ENCODE results near the gene PTCH2.
A peak's percentile ranks its signal among the peaks of the same experiment; 100 is the strongest.

PTCH2 gene

DNA sequence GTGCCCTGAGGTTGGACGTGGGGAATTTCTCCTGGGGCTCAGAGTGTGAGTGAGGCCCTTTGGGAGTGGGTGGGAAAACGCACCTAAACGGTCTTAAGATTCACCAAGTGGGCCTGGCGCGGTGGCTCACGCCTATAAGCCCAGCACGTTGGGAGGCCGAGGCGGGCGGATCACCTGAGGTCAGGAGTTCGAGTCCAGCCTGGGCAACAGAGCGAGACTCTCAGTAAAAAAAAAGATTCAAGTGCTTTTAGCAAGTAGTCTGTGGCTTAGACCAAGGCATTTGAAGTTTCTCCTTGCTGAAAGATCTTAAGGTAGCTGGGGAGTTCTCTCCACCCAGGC is 66.4 kb downstream of the PTCH2 start:
- DNase-seq = no peak

DNA sequence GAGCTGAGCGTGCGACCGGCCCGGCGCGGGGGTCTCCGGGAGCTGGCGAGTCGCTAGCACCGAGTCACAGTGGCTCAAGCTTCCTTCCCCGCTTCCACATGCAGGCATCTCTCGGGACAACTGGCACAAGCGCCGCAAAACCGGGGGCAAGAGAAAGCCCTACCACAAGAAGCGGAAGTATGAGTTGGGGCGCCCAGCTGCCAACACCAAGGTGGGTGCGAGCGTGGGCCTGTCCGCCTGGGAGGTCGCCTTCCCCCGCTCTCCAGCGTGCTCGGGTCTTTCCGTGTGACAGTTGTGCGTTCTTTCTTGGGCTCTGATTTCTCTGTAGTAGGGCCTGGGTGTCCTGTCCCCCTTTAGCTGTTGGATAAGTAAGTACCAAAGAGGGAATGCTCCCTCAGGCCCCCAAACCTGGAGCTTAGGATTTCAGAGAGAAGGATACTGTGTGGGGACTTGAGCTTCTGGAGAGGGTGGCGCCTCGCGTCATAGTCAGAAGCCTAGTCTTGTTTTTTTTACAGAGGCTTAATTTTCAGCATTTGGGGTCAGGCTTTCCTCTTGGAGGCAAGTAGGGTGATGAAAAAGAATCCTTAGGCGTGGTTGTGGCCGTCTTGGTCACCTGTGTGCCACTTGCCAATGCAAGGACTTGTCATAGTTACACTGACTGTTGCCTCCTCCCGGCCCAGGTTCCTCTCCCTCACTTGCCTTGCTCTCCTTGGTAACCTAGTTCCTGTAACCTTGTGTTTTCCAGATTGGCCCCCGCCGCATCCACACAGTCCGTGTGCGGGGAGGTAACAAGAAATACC is 66.9 kb downstream of the PTCH2 start:
- peak; percentile 61 for DNase-seq

DNA sequence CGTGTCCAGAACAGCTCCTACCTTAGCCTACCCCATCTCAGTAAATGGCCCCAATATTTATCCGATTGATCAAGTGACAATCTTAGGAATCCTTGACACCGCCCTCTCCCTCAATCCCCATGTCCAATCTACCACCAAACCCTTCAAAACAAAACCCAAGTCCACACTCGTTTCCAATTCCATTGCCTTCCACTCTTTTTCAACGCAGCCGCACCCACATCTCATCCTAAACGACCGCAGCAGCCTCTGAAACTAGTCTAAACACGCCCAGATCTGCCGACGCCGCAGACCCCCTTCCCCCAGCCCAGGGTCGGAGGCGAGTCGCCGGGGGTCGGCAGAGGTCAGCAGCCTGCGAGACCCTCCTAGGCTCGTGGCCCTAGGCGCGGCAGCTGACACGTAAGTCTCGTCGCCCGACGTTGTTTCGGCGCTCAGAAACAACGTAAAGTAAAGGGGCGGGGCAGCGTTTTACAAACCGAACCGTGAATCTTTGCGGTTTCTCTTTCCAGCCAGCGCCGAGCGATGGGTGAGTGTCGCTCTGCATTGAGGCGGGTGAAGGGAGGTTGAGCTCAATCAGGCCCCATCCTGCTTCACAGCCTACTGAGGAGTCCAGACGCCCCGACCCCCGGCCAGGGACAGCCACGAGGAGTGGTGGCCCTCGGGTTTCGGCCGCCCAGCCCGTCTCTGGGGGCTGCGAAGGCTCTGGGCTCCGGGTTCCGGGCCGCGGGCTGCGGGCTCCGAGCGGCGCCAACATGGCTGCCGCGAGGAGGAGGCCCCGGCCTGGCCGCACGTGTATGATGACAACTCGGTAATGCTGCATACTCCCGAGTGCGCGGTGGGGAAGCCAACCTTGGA is 67.7 kb downstream of the PTCH2 start, which contains the start of gene RPS8:
RPS8 (plus strand) TSS at position 463 of the 852 bp plus-strand sequence; CDS start at position 520, 57 bp downstream.
- DNase-seq = peak; percentile 89

Data from activated CD8-positive, alpha-beta memory T cell treated with anti-CD3 and anti-CD28 coated beads, Interleukin-2, amount 50 U/mL, for 4 hours (primary cell).